ENCODE data around the gene SPATS2. TPM values are rescaled to one million over a fixed set of nuclear protein-coding genes. Genes with fewer than 3 reads are reported as not detected.

SPATS2 gene
- total RNA-seq, 1 donor = 34.1 TPM

DNA sequence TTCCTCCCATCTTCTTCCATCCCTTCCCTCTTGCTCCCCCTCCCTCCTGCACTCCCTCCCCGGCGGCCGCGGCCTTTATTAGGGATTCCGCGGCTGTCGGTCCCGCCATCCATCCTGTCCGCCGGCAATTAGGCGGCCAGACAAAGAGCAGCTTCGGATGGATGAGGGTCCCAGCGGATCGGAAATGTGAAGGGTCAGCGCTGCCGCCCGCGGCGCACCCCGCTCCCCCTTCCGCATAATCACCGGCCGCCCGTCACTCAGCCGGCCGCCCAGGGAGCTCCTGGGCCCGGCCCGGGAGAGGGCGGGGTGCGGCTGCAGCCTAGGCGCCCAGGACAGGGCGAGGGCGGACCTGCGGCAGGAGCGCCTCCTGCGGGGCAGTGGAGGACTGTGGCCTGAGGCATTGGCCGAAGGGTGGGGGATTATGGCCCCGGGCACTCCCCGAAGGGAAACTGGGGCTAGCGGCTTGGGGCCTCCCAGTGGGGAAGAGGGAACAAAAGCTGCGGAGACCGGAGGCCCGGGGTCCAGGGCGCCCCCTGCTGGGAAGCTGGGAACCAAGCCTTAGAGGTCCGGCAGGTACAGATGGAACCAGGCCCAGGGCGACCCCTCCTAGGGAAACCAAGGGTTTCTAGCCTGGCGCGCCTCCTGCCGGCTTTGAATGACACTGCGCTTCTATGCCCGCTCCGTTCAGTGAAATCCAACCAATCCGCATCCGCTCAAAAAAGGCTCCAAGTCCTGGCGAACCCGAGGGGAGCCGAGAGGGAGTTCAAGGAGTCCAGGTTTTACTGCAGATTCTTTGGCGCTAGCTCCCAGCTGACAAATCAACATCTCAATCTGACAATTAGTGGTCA, 25.0 kb upstream of the SPATS2 start:
- DNase-seq (ENCODE audit: low read depth) = peak; percentile 67
- TF ChIP-seq, protein P1, sequence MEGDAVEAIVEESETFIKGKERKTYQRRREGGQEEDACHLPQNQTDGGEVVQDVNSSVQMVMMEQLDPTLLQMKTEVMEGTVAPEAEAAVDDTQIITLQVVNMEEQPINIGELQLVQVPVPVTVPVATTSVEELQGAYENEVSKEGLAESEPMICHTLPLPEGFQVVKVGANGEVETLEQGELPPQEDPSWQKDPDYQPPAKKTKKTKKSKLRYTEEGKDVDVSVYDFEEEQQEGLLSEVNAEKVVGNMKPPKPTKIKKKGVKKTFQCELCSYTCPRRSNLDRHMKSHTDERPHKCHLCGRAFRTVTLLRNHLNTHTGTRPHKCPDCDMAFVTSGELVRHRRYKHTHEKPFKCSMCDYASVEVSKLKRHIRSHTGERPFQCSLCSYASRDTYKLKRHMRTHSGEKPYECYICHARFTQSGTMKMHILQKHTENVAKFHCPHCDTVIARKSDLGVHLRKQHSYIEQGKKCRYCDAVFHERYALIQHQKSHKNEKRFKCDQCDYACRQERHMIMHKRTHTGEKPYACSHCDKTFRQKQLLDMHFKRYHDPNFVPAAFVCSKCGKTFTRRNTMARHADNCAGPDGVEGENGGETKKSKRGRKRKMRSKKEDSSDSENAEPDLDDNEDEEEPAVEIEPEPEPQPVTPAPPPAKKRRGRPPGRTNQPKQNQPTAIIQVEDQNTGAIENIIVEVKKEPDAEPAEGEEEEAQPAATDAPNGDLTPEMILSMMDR (IDR thresholded peaks at IDR 0.05; ENCODE audit: insufficient read depth, low read length) = peak; percentile 69
- peak overlapping the region; percentile 56 for H3K4me3 ChIP-seq (ENCODE audit: low read depth, low read length)

- DNase-seq (ENCODE audit: low read depth) = no peak
- TF ChIP-seq, protein P1 (IDR thresholded peaks at IDR 0.05; ENCODE audit: insufficient read depth, low read length) = no peak
- H3K4me3 ChIP-seq (ENCODE audit: low read depth, low read length) = peak overlapping the region; percentile 56
Measured at GRCh38 chr12:49342914-49343731, 24.1 kb upstream of the SPATS2 start.

GRCh38 chr12:49344486-49345050, 22.7 kb upstream of the SPATS2 start:
- H3K4me3 ChIP-seq (ENCODE audit: low read depth, low read length) = no peak overlapping the region
- DNase-seq (ENCODE audit: low read depth) = no peak
- TF ChIP-seq, protein P1 (IDR thresholded peaks at IDR 0.05; ENCODE audit: insufficient read depth, low read length) = no peak

DNA sequence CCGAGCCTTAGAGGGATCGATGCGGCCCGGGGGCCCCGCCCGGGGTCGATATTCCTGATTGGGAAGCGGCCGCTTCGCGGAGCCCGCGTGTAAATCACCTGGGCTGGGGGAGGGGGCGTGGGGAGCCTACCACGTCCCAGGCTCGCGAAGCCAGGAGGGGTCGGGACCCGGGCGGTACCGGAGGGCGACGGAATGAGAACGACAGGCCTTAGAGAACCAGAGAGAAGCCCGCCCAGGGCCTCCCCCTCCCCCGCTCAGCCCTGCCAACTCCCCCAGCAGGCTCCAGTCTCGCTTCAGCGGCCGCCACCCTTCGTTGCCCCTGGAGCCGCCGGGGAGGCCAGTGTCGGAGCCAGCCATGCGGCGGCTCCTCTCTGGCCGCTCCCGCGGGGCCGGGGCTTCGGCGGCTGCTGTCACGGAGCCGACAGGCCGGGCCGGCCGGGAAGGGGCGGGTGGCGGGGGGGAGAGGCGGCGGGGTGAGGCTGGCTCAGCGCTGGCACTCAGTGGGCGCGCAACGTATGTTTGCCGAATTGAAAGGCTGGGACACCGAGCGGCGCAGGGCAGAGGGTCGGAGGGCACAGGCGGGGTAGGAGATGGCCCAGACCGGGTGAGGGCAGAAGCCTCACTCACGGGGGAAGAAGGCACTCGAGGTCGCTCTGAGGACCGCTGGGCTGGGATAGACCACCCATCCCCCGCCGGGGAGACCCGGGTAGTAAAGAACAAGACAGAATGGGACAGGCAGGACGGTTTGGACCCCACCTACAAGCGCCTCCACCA, 22.0 kb upstream of the SPATS2 start:
- H3K4me3 ChIP-seq (ENCODE audit: low read depth, low read length) = peak overlapping the region; percentile 57
- DNase-seq (ENCODE audit: low read depth) = no peak
- TF ChIP-seq, protein P1 (IDR thresholded peaks at IDR 0.05; ENCODE audit: insufficient read depth, low read length) = no peak

- no peak overlapping the region for H3K4me3 ChIP-seq (ENCODE audit: low read depth, low read length)
- TF ChIP-seq, protein P1 (IDR thresholded peaks at IDR 0.05; ENCODE audit: insufficient read depth, low read length) = no peak
- no peak for DNase-seq (ENCODE audit: low read depth)
Measured at GRCh38 chr12:49345825-49346658, 21.2 kb upstream of the SPATS2 start.

Measured in fibroblast of the aortic adventitia (primary cell).